ENCODE measurements around the gene MUC12. TPM values are rescaled to one million over a fixed set of nuclear protein-coding genes. Genes with fewer than 3 reads are reported as not detected.
"Not testable (repeated sequence)": the region's sequence is repeated elsewhere in the genome, so short reads cannot be mapped to it uniquely, and the experiment has no call there.

The MUC12 gene, protein sequence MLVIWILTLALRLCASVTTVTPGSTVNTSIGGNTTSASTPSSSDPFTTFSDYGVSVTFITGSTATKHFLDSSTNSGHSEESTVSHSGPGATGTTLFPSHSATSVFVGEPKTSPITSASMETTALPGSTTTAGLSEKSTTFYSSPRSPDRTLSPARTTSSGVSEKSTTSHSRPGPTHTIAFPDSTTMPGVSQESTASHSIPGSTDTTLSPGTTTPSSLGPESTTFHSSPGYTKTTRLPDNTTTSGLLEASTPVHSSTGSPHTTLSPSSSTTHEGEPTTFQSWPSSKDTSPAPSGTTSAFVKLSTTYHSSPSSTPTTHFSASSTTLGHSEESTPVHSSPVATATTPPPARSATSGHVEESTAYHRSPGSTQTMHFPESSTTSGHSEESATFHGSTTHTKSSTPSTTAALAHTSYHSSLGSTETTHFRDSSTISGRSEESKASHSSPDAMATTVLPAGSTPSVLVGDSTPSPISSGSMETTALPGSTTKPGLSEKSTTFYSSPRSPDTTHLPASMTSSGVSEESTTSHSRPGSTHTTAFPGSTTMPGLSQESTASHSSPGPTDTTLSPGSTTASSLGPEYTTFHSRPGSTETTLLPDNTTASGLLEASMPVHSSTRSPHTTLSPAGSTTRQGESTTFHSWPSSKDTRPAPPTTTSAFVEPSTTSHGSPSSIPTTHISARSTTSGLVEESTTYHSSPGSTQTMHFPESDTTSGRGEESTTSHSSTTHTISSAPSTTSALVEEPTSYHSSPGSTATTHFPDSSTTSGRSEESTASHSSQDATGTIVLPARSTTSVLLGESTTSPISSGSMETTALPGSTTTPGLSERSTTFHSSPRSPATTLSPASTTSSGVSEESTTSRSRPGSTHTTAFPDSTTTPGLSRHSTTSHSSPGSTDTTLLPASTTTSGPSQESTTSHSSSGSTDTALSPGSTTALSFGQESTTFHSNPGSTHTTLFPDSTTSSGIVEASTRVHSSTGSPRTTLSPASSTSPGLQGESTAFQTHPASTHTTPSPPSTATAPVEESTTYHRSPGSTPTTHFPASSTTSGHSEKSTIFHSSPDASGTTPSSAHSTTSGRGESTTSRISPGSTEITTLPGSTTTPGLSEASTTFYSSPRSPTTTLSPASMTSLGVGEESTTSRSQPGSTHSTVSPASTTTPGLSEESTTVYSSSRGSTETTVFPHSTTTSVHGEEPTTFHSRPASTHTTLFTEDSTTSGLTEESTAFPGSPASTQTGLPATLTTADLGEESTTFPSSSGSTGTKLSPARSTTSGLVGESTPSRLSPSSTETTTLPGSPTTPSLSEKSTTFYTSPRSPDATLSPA (N-terminal part only)
- 6.7 TPM for polyA plus RNA-seq (2013, experiment 1 of 2)
- polyA plus RNA-seq (2013, experiment 2 of 2): 9.8 TPM

DNA sequence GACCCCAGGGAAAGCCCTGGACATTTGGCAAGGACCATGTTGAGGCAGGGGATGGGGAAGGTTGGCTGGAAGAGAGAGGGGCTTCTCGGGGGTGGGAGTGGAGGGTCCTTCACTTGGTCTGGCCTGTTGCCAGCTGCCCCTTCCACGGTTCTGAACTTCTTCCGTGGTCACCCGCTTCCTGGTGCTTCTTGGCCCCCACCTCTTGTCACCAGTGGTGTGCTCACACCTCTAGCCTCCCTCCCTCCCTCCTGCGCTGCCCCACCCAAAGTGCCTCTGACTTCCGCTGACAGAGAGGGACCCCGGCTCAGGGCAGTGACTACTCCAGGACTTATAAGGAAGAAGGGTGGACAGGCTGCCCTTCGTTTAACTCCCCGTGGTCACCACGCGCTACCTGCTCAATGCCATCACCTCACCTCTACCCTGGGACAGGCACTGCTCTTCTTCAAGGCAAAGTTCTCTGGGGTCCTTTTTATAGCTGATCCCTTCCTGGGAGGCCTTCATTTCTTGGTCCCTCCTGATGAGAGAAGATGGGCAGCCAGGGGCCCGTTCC, at the start of gene MUC12:
TSS of gene MUC12 (plus strand) at position 500 of the 550 bp plus-strand sequence. CDS start 58 bp downstream, outside the sequence.
- Histone ChIP-seq H3K27ac (ENCODE audit: low read depth, low read length) (no peak within 1 kb of the TSS), H3K36me3 (ENCODE audit: insufficient read depth, low read length) (no peaks in the 10 kb centered on the region), H3K9me3 (ENCODE audit: insufficient read depth, low read depth, low read length) (no peaks in the 10 kb centered on the region), H3K4me1 (ENCODE audit: insufficient read depth, low read length) (peaks cover 16% of the 10 kb centered on the region), H3K27me3 (ENCODE audit: insufficient read depth, low read length) (peaks cover 37% of the 10 kb centered on the region), H3K4me3 (ENCODE audit: low read length) (no peak within 1 kb of the TSS), H3K9ac (ENCODE audit: low read depth, low read length) (no peak within 1 kb of the TSS)
- WGBS: 70% methylated on average over 12 of the region's 12 CpGs

DNA sequence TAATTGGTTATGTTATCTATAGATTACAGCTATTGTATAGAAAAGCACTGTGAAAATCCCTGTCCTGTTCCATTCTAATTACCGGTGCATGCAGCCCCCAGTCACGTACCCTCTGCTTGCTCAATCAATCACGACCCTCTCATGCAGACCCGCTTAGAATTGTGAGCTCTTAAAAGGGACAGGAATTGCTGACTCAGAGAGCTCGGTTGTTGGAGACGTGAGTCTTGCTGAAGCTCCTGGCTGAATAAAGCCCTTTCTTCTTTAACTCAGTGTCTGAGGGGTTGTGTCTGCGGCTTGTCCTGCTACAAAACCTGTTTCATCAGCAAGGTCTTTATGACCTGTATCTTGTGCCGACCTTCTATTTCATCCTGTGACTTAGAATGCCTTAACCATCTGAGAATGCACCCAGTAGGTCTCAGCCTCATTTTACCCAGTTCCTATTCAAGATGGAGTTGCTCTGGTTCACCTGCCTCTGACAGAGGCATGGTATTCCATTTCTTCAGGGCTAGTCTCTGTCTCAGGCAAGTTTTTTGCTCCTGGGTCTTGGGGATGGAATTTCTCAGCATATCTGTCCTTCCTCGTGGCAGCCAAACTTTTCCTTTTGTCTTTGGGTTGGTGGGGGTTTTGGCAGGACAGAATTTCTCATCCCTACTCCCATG, 49.5 kb upstream of the MUC12 start:
- 88% methylated on average over 8 of the region's 9 CpGs for WGBS
- H3K36me3 ChIP-seq (ENCODE audit: insufficient read depth, low read length); H3K9ac ChIP-seq (ENCODE audit: low read depth, low read length); H3K27me3 ChIP-seq (ENCODE audit: insufficient read depth, low read length); H3K4me3 ChIP-seq (ENCODE audit: low read length); H3K27ac ChIP-seq (ENCODE audit: low read depth, low read length); H3K4me1 ChIP-seq (ENCODE audit: insufficient read depth, low read length); H3K9me3 ChIP-seq (ENCODE audit: insufficient read depth, low read depth, low read length): not testable (repeated sequence)

DNA sequence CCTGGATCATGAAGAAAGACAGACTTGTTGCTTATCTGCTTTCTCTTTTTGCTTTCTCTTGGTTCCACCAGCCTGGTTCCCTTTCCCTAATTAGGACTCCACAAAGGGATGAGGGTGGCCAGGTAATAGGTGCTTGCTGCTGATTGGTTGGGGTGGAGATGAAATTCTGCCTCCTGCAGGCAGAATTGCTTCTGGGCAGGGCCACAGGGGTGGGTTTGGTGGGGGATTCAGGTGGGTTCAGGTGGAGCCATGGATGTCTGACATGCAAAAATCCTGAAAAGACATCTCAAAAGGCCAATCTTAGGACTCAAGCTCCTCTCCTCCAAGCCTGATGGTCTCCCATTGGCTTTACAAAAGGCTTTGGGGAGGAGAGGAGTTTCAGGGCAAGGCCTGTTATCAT, 48.3 kb upstream of the MUC12 start:
- H3K36me3 ChIP-seq (ENCODE audit: insufficient read depth, low read length): no peaks in the 10 kb centered on the region
- no peak overlapping the region for H3K4me3 ChIP-seq (ENCODE audit: low read length)

DNA sequence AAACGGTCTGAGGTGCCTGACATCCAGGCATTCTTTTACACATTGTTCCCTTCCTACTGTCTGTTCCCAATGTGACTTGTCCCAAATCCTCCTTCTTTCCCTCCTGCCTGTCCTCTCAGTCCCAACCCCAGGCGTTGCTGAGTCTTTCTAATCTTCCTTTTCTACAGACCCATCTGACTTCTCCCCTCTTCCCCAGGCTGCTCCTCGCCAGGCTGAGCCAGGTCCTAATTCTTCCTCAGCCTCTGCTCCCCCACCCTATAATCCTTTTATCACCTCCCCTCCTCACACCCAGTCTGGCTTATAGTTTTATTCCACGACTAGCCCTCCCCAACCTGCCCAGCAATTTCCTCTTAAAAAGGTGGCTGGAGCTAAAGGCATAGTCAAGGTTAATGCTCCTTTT, 45.7 kb upstream of the MUC12 start:
- H3K36me3 ChIP-seq (ENCODE audit: insufficient read depth, low read length); H3K4me1 ChIP-seq (ENCODE audit: insufficient read depth, low read length); H3K9me3 ChIP-seq (ENCODE audit: insufficient read depth, low read depth, low read length); H3K9ac ChIP-seq (ENCODE audit: low read depth, low read length); H3K27me3 ChIP-seq (ENCODE audit: insufficient read depth, low read length); H3K27ac ChIP-seq (ENCODE audit: low read depth, low read length); H3K4me3 ChIP-seq (ENCODE audit: low read length): not testable (repeated sequence)
- 51% methylated on average over 4 of the region's 4 CpGs for WGBS

More for the DNA sequence above, 48.3 kb upstream of the MUC12 start:
- H3K9me3 ChIP-seq (ENCODE audit: insufficient read depth, low read depth, low read length): no peaks in the 10 kb centered on the region
- no peak overlapping the region for H3K27ac ChIP-seq (ENCODE audit: low read depth, low read length)
- no peaks in the 10 kb centered on the region for H3K27me3 ChIP-seq (ENCODE audit: insufficient read depth, low read length)
- H3K4me1 ChIP-seq (ENCODE audit: insufficient read depth, low read length): no peaks in the 10 kb centered on the region
- no peak overlapping the region for H3K9ac ChIP-seq (ENCODE audit: low read depth, low read length)

DNA sequence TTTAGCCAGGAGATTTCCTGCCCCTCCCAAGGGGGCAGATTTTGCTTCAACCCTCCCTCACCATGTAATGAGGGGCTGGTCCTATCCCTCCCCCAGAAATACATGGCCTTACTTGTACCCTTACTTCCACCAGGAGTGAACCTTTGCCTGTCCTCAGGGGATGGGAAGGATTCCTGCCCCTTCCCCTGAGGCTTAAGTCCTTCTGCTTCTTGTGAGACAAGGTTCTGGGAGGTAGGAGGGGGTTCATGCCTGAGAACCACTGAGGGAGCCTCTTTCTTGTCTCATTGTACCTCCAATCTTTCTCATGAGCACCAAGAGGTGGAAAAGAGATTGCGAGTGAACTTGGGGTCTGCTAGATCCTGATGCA, 39.6 kb upstream of the MUC12 start:
- Histone ChIP-seq H3K27ac (ENCODE audit: low read depth, low read length) (peak overlapping the region; percentile 96), H3K4me1 (ENCODE audit: insufficient read depth, low read length) (peaks cover 21% of the 10 kb centered on the region), H3K36me3 (ENCODE audit: insufficient read depth, low read length) (0 out of 2 replicates have a peak, but pooled peaks cover 3% of the 10 kb centered on the region), H3K9me3 (ENCODE audit: insufficient read depth, low read depth, low read length) (peaks cover 6% of the 10 kb centered on the region), H3K27me3 (ENCODE audit: insufficient read depth, low read length) (no peaks in the 10 kb centered on the region), H3K9ac (ENCODE audit: low read depth, low read length) (peak overlapping the region; percentile 65), H3K4me3 (ENCODE audit: low read length) (peak overlapping the region; percentile 22; the same call in 1 of the 2 replicates)
- WGBS: 94% methylated on average over 1 of the region's 1 CpG

DNA sequence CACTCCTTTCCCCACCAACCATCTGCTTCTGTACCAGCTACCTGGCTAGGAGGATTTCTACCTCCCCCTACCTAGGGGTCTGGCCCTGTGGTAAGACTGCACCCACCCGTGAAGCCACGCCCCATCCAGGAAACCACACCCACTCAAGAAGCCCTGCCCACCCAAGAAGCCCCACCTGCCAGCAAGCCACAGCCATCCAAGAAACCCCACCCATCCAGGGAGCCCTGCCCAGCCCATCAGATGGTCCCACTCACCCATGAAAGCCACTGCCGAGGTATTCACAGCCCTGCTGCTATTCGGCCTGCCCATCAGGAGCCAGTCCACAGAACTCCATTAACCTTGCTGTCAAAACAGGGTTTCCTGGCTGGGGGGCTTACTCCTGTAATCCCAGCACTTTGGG, 35.6 kb upstream of the MUC12 start:
- 84% methylated on average over 4 of the region's 4 CpGs for WGBS
- 0 out of 2 replicates have a peak, but pooled peaks cover 3% of the 10 kb centered on the region for H3K36me3 ChIP-seq (ENCODE audit: insufficient read depth, low read length)
- H3K27me3 ChIP-seq (ENCODE audit: insufficient read depth, low read length): no peaks in the 10 kb centered on the region
- H3K9me3 ChIP-seq (ENCODE audit: insufficient read depth, low read depth, low read length): peaks cover 6% of the 10 kb centered on the region
- no peak overlapping the region for H3K9ac ChIP-seq (ENCODE audit: low read depth, low read length)
- peaks cover 13% of the 10 kb centered on the region for H3K4me1 ChIP-seq (ENCODE audit: insufficient read depth, low read length)
- no peak overlapping the region for H3K4me3 ChIP-seq (ENCODE audit: low read length)
- no peak overlapping the region for H3K27ac ChIP-seq (ENCODE audit: low read depth, low read length)

DNA sequence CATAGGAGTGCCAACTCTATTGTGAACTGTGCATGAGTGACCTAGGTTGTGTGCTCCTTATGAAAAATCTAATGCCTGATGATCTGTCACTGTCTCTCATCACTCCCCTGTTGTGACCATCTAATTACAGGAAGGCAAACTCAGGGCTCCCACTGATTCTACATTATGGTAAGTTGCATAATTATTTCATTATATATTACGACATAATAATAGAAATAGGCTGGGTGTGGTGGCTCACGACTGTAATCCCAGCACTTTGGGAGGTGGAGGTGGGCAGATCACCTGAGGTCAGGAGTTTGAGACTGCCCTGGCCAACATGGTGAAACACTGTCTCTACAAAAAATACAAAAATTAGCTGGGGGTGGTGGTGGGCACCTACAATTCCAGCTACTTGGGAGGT, 34.0 kb upstream of the MUC12 start:
- H3K9me3 ChIP-seq (ENCODE audit: insufficient read depth, low read depth, low read length); H3K27me3 ChIP-seq (ENCODE audit: insufficient read depth, low read length): not testable (repeated sequence)

DNA sequence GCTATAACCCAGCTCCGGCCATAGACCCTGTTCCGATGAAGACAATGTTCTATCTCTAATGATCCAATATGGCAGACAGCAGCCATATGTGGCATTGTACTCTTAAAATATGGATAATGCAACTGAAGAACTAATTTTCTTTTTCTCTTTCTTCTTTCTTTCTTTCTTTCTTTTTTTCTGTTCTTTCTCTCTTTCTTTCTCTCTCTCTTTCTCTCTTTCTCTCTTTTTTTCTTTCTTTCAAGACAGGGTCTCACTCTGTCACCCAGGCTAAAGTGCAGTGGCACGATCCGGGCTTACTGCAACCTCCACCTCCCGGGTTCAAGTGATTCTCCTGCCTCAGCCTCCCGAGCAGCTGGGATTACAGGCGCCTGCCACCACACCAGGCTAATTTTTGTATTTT, 33.2 kb upstream of the MUC12 start:
- H3K27me3 ChIP-seq (ENCODE audit: insufficient read depth, low read length); H3K27ac ChIP-seq (ENCODE audit: low read depth, low read length); H3K4me3 ChIP-seq (ENCODE audit: low read length); H3K4me1 ChIP-seq (ENCODE audit: insufficient read depth, low read length); H3K36me3 ChIP-seq (ENCODE audit: insufficient read depth, low read length); H3K9me3 ChIP-seq (ENCODE audit: insufficient read depth, low read depth, low read length); H3K9ac ChIP-seq (ENCODE audit: low read depth, low read length): not testable (repeated sequence)
- 97% methylated on average over 7 of the region's 7 CpGs for WGBS

More for the DNA sequence above, 34.0 kb upstream of the MUC12 start:
- not testable (repeated sequence) for H3K9ac ChIP-seq (ENCODE audit: low read depth, low read length); H3K4me3 ChIP-seq (ENCODE audit: low read length); H3K27ac ChIP-seq (ENCODE audit: low read depth, low read length); H3K36me3 ChIP-seq (ENCODE audit: insufficient read depth, low read length); H3K4me1 ChIP-seq (ENCODE audit: insufficient read depth, low read length)
- WGBS: no CpG with 5 or more reads among the region's 2 CpGs

DNA sequence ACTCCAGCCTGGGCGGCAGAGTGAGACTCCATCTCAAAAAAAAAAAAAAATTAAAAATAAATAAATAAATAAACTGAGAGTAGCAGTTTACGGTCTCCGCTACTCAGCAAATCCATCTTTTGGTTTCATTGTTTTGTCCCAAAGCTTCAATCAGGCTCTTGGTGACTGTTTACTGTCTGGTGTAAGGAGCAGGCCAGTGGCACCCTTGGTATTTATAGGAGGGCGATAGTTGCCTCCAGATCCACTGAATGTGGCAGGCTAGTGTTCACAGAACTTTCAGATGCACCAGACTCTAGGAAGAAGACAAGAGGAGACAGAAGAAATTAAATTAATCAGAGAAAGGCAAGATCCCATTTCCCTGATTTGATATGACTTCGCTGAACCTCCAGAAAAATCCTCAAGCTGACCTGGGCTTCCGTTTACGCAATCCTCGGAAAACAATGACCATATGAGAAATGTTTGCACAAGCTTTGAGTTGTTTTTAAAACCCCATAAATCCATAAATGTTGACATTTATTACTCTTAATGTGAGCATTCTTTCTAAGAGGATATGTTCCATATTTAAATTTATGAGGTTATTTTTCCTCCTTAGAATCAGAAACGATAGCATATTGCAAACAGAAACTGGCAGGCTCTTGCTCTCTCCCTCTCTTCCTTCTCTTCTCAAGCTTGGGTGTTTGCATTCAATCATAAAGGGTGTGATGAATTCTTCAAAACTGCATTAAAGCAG, 27.2 kb upstream of the MUC12 start:
- Histone ChIP-seq H3K4me1 (ENCODE audit: insufficient read depth, low read length) (0 out of 2 replicates have a peak, but pooled peaks cover 7% of the 10 kb centered on the region), H3K36me3 (ENCODE audit: insufficient read depth, low read length) (no peaks in the 10 kb centered on the region), H3K4me3 (ENCODE audit: low read length) (no peak overlapping the region), H3K27me3 (ENCODE audit: insufficient read depth, low read length) (no peaks in the 10 kb centered on the region), H3K9me3 (ENCODE audit: insufficient read depth, low read depth, low read length) (peaks cover 4% of the 10 kb centered on the region), H3K9ac (ENCODE audit: low read depth, low read length) (no peak overlapping the region), H3K27ac (ENCODE audit: low read depth, low read length) (no peak overlapping the region)
- WGBS: 94% methylated on average over 7 of the region's 9 CpGs

DNA sequence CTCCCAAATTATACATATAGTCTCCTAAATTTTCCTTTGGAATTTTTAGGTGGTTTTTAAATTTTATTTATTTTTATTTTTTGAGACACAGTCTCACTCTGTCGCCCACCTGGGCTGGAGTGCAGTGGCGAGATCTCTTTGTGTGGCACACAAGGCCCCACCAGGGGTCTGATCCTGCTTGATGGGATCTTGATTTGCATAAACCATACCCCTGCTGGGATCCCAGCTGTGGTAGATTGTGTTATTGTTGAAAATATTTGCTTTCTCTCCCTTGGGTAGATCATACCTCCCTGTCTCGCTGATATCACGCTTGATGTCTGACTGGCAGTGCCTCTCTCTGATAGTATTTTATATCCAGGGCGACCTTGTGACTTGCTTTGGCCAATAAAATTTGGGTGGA, 25.7 kb upstream of the MUC12 start:
- Histone ChIP-seq H3K4me1 (ENCODE audit: insufficient read depth, low read length) (0 out of 2 replicates have a peak, but pooled peaks cover 7% of the 10 kb centered on the region), H3K4me3 (ENCODE audit: low read length) (no peak overlapping the region), H3K36me3 (ENCODE audit: insufficient read depth, low read length) (no peaks in the 10 kb centered on the region), H3K27me3 (ENCODE audit: insufficient read depth, low read length) (no peaks in the 10 kb centered on the region), H3K9me3 (ENCODE audit: insufficient read depth, low read depth, low read length) (peaks cover 4% of the 10 kb centered on the region), H3K9ac (ENCODE audit: low read depth, low read length) (no peak overlapping the region), H3K27ac (ENCODE audit: low read depth, low read length) (peak overlapping the region; percentile 63; the same call in 1 of the 2 replicates)
- 54% methylated on average over 5 of the region's 5 CpGs for WGBS

Data from HUES64 (cell line).